ENCODE measurements around the gene NME3. TPM values are rescaled to one million over a fixed set of nuclear protein-coding genes. Genes with fewer than 3 reads are reported as not detected.

Gene NME3
- total and polyA plus RNA-seq, 2 of the 13 experiments (the other 11 are each of a cell fraction or from before 2014, with no cell fraction given), result 10.4 to 15.9 TPM

DNA sequence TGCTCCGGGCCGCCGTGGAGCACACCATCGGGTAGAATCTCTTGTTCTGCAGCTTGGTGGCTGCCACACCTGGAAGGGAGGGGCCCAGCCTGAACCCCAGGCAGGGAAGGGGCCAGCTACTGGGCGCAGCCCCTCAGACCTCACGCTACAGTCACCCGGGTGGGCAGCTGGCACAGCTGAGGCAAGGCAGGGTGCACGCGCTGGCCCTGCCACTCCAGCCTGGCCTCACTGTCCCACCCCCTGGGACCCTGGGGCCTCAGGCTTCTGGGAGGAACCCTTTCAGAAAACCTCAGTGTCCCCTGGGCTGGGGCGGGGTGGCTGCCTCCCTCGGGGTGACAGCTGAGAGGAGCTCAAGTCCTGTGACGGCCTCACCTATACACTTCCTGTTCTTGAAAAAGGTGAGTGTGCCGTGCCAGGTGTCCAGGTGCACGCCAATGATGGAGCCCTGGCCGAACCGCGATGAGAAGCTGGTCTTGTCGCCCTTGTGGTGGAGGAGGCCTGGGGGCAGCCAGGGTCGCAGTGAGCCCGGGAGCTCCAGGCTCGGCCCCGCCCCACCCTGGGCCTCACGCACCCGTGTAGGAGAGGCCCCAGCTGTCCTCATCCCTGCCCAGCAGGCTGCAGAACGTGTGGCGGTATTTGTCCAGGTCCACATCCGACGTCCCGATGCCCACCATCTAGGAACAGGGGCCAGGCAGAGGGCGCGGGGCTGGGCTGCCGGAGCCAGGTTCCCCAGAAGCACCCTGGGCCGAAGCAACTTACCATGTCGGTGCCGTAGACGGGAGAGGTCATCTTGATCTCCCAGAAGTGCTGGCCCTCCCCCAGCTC lies 6.2 kb upstream of the NME3 start (continued):
- TF ChIP-seq, protein P1, sequence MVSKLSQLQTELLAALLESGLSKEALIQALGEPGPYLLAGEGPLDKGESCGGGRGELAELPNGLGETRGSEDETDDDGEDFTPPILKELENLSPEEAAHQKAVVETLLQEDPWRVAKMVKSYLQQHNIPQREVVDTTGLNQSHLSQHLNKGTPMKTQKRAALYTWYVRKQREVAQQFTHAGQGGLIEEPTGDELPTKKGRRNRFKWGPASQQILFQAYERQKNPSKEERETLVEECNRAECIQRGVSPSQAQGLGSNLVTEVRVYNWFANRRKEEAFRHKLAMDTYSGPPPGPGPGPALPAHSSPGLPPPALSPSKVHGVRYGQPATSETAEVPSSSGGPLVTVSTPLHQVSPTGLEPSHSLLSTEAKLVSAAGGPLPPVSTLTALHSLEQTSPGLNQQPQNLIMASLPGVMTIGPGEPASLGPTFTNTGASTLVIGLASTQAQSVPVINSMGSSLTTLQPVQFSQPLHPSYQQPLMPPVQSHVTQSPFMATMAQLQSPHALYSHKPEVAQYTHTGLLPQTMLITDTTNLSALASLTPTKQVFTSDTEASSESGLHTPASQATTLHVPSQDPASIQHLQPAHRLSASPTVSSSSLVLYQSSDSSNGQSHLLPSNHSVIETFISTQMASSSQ (IDR thresholded peaks at IDR 0.05; ENCODE audit: low read depth), result no peak
- TF ChIP-seq, protein P1 (CRISPR knock-in tag; IDR thresholded peaks at IDR 0.05; ENCODE audit: borderline replicate concordance), result no peak
- no peak for TF ChIP-seq ZNF451 (CRISPR knock-in tag; IDR thresholded peaks at IDR 0.05)
- TF ChIP-seq SAP130 (CRISPR knock-in tag; IDR thresholded peaks at IDR 0.05; ENCODE audit: low read depth), result no peak
- no peak for TF ChIP-seq ZNF432 (CRISPR knock-in tag; IDR thresholded peaks at IDR 0.05; ENCODE audit: borderline replicate concordance)
- TF ChIP-seq ZNF792 (CRISPR knock-in tag; IDR thresholded peaks at IDR 0.05), result no peak
- no peak for TF ChIP-seq EP300 (IDR thresholded peaks at IDR 0.05; ENCODE audit: low read depth in 2 of 2, low read length in 2 of 2)
- TF ChIP-seq EP300 (CRISPR knock-in tag; IDR thresholded peaks at IDR 0.05; ENCODE audit: borderline replicate concordance), result no peak
- TF ChIP-seq, protein P2, sequence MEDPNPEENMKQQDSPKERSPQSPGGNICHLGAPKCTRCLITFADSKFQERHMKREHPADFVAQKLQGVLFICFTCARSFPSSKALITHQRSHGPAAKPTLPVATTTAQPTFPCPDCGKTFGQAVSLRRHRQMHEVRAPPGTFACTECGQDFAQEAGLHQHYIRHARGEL (CRISPR knock-in tag; IDR thresholded peaks at IDR 0.05), result no peak
- TF ChIP-seq FOXA1 (IDR thresholded peaks at IDR 0.05), result no peak
- no peak for TF ChIP-seq FOXA1 (CRISPR knock-in tag; IDR thresholded peaks at IDR 0.05)
- TF ChIP-seq, protein P3, sequence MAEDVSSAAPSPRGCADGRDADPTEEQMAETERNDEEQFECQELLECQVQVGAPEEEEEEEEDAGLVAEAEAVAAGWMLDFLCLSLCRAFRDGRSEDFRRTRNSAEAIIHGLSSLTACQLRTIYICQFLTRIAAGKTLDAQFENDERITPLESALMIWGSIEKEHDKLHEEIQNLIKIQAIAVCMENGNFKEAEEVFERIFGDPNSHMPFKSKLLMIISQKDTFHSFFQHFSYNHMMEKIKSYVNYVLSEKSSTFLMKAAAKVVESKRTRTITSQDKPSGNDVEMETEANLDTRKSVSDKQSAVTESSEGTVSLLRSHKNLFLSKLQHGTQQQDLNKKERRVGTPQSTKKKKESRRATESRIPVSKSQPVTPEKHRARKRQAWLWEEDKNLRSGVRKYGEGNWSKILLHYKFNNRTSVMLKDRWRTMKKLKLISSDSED (CRISPR knock-in tag; IDR thresholded peaks at IDR 0.05), result no peak
- 0 out of 2 replicates have a peak, but pooled peaks have one; percentile 15 for TF ChIP-seq ZC3H4 (CRISPR knock-in tag; IDR thresholded peaks at IDR 0.05; ENCODE audit: borderline replicate concordance)
- no peak for TF ChIP-seq SKI (IDR thresholded peaks at IDR 0.05; ENCODE audit: partially characterized antibody)
- TF ChIP-seq RBFOX2 (IDR thresholded peaks at IDR 0.05; ENCODE audit: low read depth, low read length), result peak; percentile 69
- no peak for TF ChIP-seq ZFP41 (CRISPR knock-in tag; IDR thresholded peaks at IDR 0.05; ENCODE audit: borderline replicate concordance)
- no peak for TF ChIP-seq GATAD2A (CRISPR knock-in tag; IDR thresholded peaks at IDR 0.05)
- TF ChIP-seq AGO1 (IDR thresholded peaks at IDR 0.05; ENCODE audit: low read depth, low read length, poor library complexity, severe bottlenecking), result peak; percentile 95
- no peak for TF ChIP-seq KLF6 (CRISPR knock-in tag; IDR thresholded peaks at IDR 0.05)
- no peak for TF ChIP-seq REL (CRISPR knock-in tag; conservative IDR thresholded peaks at IDR 0.05)
- no peak for TF ChIP-seq ZNF720 (CRISPR knock-in tag; IDR thresholded peaks at IDR 0.05)
- no peak for TF ChIP-seq PCBP2 (optimal IDR thresholded peaks at IDR 0.05; ENCODE audit: low read depth, low read length, poor library complexity, severe bottlenecking)
- TF ChIP-seq, protein P4, sequence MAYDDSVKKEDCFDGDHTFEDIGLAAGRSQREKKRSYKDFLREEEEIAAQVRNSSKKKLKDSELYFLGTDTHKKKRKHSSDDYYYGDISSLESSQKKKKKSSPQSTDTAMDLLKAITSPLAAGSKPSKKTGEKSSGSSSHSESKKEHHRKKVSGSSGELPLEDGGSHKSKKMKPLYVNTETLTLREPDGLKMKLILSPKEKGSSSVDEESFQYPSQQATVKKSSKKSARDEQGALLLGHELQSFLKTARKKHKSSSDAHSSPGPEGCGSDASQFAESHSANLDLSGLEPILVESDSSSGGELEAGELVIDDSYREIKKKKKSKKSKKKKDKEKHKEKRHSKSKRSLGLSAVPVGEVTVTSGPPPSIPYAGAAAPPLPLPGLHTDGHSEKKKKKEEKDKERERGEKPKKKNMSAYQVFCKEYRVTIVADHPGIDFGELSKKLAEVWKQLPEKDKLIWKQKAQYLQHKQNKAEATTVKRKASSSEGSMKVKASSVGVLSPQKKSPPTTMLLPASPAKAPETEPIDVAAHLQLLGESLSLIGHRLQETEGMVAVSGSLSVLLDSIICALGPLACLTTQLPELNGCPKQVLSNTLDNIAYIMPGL (CRISPR knock-in tag; IDR thresholded peaks at IDR 0.05; ENCODE audit: borderline replicate concordance in 1 of 2, low read depth in 1 of 2), result no peak
- no peak for TF ChIP-seq MBD4 (IDR thresholded peaks at IDR 0.05; ENCODE audit: borderline replicate concordance, low read length)

Measured in HepG2 (cell line).